ENCODE results near the gene PPFIA1. TPM values are rescaled to one million over a fixed set of nuclear protein-coding genes. Genes with fewer than 3 reads are reported as not detected.

PPFIA1 gene
- total and polyA plus RNA-seq, 2 of the 13 experiments (the other 11 are each of a cell fraction or from before 2014, with no cell fraction given), result 29.9 to 45.2 TPM

DNA sequence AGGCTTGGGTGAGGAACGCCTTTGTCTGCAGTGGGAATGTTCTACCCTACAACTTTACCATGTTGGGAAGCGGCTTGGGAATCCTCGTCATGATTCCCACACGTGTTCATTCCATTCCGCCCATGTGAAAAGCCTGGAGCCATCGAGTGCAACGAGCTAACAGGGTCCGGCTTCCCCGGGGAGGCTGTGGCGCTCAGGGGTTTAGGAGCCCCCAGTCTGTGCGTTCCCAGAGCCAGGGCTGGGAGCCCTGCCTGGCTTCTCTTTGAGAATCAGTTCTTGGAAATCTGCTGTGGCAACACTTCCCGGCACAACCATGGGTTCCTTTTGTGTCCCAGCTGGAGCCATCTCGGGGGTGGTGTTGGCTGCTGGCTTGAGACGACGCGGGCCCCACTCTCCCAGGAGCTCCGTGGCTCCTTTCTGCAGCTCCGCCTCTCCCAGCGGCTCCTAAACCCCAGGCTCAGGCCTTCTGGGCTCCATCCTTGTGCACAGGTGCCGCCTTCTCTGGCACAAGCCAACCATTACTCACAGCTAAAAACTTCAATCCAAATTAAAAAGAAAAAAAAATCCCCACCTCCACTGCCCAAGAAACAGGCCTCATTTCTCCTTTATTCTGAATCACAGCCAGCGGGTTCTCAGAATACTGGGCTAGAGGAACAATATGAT is 18.7 kb upstream of the PPFIA1 start:
- Histone ChIP-seq H3K79me2 (ENCODE audit: insufficient read depth, low read length) (no peaks in the 10 kb centered on the region), H4K20me1 (ENCODE audit: insufficient read depth, low read length) (no peaks in the 10 kb centered on the region), H3K4me2 (ENCODE audit: low read depth, low read length) (no peak overlapping the region), H3K27me3 (ENCODE audit: control insufficient read depth in 1 of 2, insufficient read depth in 2 of 2, low read length in 2 of 2) (peaks cover 0 to 45% of the 10 kb centered on the region in 2 experiments; a peak in 3 of 5 replicates), H3K4me3 (replicated peaks in 1 of 3; ENCODE audit: insufficient read depth in 1 of 3, low read depth in 2 of 3, low read length in 3 of 3) (no peak overlapping the region), H3K9ac (ENCODE audit: insufficient read depth, low read depth, low read length) (no peak overlapping the region), H3K27ac (ENCODE audit: extremely low read length, insufficient read depth, low read length) (no peak overlapping the region), H3K9me3 (ENCODE audit: low read length) (no peaks in the 10 kb centered on the region), H3K36me3 (replicated peaks in 1 of 2; ENCODE audit: control insufficient read depth in 1 of 2, insufficient read depth in 2 of 2, low read length in 2 of 2) (no peaks in the 10 kb centered on the region), H3K4me1 (ENCODE audit: insufficient read depth, low read length) (peaks cover 14% of the 10 kb centered on the region), H2AFZ (ENCODE audit: low read length) (no peak overlapping the region)
- no TSS peak for BruUV-seq (replicated peaks)
- ATAC-seq (no peak), DNase-seq (ENCODE audit: low spot score) (no peak), FAIRE-seq (no peak)
- TF ChIP-seq MNT (IDR thresholded peaks at IDR 0.05) (peak; percentile 19; the same call in 1 of the 2 replicates), ZNF407 (CRISPR knock-in tag; IDR thresholded peaks at IDR 0.05; ENCODE audit: not compliant biosample characterization) (no peak)
- CTCF ChIA-PET (ENCODE audit: low intra/inter-chr PET ratio, low total read pairs), result no interaction called here
- WGBS (ENCODE audit: low lambda C conversion rate), result 73% methylated on average over 13 of the region's 21 CpGs
- POLR2A ChIA-PET, result no interaction called here
- in situ Hi-C loops (cut with HindIII; ENCODE audit: extremely low pct_ligation_motif_present, low pct_unique_long_range_greater_than_20kb), result no loop called here
- intact Hi-C loops (cut with micrococcal nuclease; ENCODE audit: unreplicated experiment), result no loop called here

All from HepG2 (cell line).